Loucy (cell line): ENCODE data around the gene STX10.

ENCODE experiments used
- EZH2phosphoT487 ChIP-seq: fragments of 200-600 bp; IDR thresholded peaks from 2 replicates; pipeline ENCODE4 v1.6.1; 2018; ENCODE audit warnings: antibody characterized with exemption, mild to moderate bottlenecking, moderate library complexity, borderline replicate concordance
- TF ChIP-seq, protein P1 (sequence below): fragments of 200-600 bp; sonication (generic); conservative IDR thresholded peaks from 2 replicates; pipeline ENCODE4 v1.5.1; 2014; ENCODE audit warnings: mild to moderate bottlenecking, antibody characterized with exemption, low read length

DNA sequence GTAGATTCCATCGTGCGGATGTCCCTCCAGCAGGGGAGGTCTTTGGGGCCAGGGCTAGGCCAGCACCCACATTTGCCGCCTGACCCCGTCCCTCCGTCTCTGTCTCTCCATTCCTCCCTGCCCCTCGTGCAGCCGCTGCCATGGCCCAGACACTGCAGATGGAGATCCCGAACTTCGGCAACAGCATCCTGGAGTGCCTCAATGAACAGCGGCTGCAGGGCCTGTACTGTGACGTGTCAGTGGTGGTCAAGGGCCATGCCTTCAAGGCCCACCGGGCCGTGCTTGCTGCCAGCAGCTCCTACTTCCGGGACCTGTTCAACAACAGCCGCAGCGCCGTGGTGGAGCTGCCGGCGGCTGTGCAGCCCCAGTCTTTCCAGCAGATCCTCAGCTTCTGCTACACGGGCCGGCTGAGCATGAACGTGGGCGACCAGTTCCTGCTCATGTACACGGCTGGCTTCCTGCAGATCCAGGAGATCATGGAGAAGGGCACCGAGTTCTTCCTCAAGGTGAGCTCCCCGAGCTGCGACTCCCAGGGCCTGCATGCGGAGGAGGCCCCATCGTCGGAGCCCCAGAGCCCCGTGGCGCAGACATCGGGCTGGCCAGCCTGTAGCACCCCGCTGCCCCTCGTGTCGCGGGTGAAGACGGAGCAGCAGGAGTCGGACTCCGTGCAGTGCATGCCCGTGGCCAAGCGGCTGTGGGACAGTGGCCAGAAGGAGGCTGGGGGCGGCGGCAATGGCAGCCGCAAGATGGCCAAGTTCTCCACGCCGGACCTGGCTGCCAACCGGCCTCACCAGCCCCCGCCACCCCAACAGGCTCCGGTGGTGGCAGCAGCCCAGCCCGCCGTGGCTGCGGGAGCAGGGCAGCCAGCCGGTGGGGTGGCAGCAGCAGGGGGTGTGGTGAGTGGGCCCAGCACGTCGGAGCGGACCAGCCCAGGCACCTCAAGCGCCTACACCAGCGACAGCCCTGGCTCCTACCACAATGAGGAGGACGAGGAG, 14.8 kb downstream of the STX10 start:
- TF ChIP-seq, protein P1, sequence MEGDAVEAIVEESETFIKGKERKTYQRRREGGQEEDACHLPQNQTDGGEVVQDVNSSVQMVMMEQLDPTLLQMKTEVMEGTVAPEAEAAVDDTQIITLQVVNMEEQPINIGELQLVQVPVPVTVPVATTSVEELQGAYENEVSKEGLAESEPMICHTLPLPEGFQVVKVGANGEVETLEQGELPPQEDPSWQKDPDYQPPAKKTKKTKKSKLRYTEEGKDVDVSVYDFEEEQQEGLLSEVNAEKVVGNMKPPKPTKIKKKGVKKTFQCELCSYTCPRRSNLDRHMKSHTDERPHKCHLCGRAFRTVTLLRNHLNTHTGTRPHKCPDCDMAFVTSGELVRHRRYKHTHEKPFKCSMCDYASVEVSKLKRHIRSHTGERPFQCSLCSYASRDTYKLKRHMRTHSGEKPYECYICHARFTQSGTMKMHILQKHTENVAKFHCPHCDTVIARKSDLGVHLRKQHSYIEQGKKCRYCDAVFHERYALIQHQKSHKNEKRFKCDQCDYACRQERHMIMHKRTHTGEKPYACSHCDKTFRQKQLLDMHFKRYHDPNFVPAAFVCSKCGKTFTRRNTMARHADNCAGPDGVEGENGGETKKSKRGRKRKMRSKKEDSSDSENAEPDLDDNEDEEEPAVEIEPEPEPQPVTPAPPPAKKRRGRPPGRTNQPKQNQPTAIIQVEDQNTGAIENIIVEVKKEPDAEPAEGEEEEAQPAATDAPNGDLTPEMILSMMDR = no peak
- no peak for TF ChIP-seq EZH2phosphoT487
